ENCODE results near the gene USP46. TPM values are rescaled to one million over a fixed set of nuclear protein-coding genes. Genes with fewer than 3 reads are reported as not detected.

The USP46 gene
- total RNA-seq, 3 donors from 2014 or later (not counting 1 experiment from before 2014, with no cell fraction given), result 7.8 to 11.7 (median 10.3) TPM

DNA sequence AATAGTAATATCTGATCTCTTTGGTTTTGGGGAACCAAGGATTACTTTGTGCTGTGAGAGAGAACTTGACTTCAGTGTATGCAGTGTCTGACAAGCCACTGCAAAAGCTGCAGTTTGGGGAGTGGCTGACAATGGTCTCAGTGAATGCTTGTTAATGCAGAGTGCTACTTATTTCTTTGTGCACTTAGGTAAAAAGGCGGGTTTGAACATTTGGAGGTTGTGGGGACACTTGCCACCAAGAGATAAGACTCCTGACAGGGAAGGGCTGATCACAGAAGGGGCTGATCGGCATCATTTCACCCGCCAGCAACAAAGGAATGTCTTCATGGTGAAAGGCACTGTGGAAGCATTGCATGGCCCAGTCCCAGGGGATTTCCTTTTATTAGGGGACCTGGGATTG is 28.6 kb upstream of the USP46 start:
- H3K4me1 Mint-ChIP-seq, result no peaks in the 10 kb centered on the region
- no peak for ATAC-seq
- intact Hi-C loops (cut with micrococcal nuclease), result no loop called here
- no peak for DNase-seq
- peaks cover 0 to 2% of the 10 kb centered on the region in 2 donors for H3K9me3 Mint-ChIP-seq
- no peak overlapping the region for H3K27ac ChIP-seq (ENCODE audit: low read length)
- H3K27ac Mint-ChIP-seq, result no peak overlapping the region
- no peak overlapping the region for H3K4me3 Mint-ChIP-seq
- H3K9me3 ChIP-seq (ENCODE audit: control insufficient read depth, insufficient read depth, low read length), result no peaks in the 10 kb centered on the region
- H3K36me3 Mint-ChIP-seq, result peaks cover 9% of the 10 kb centered on the region
- 87% methylated on average over 3 of the region's 3 CpGs for WGBS (ENCODE audit: insufficient coverage)
- no peak overlapping the region for H3K4me3 ChIP-seq (ENCODE audit: low read length)
- H3K27me3 ChIP-seq (ENCODE audit: control insufficient read depth, insufficient read depth, low read length), result no peaks in the 10 kb centered on the region
- H3K4me1 ChIP-seq (ENCODE audit: control insufficient read depth, insufficient read depth, low read length), result no peaks in the 10 kb centered on the region
- TF ChIP-seq, protein P1, sequence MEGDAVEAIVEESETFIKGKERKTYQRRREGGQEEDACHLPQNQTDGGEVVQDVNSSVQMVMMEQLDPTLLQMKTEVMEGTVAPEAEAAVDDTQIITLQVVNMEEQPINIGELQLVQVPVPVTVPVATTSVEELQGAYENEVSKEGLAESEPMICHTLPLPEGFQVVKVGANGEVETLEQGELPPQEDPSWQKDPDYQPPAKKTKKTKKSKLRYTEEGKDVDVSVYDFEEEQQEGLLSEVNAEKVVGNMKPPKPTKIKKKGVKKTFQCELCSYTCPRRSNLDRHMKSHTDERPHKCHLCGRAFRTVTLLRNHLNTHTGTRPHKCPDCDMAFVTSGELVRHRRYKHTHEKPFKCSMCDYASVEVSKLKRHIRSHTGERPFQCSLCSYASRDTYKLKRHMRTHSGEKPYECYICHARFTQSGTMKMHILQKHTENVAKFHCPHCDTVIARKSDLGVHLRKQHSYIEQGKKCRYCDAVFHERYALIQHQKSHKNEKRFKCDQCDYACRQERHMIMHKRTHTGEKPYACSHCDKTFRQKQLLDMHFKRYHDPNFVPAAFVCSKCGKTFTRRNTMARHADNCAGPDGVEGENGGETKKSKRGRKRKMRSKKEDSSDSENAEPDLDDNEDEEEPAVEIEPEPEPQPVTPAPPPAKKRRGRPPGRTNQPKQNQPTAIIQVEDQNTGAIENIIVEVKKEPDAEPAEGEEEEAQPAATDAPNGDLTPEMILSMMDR (IDR thresholded peaks at IDR 0.05), result no peak
- no peaks in the 10 kb centered on the region for H3K36me3 ChIP-seq (ENCODE audit: control insufficient read depth, insufficient read depth, low read length)
- peaks cover 4 to 27% of the 10 kb centered on the region in 2 donors for H3K27me3 Mint-ChIP-seq (ENCODE audit: low read depth in 2 of 2)

DNA sequence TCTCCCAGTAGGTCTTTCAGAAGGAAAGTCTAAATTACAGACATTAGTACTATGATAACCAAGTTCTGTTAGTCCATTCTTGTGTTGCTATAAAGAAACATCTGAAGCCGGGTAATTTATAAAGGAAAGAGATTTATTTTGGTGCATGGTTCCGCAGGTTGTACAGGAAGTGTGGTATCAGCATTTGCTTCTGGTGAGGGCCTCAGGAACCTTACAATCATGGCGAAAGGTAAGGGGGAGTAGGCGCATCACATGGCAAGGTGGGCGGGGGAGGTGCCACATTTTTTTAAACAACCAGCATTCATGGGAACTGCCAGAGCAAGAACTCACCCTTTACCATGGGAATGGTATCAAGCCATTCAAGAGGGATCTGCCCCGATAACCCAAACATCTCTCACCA is 26.2 kb upstream of the USP46 start:
- Histone ChIP-seq H3K9me3 (ENCODE audit: control insufficient read depth, insufficient read depth, low read length) (no peaks in the 10 kb centered on the region), H3K27ac (ENCODE audit: low read length) (no peak overlapping the region), H3K4me1 (ENCODE audit: control insufficient read depth, insufficient read depth, low read length) (no peaks in the 10 kb centered on the region), H3K4me3 (ENCODE audit: low read length) (no peak overlapping the region), H3K36me3 (ENCODE audit: control insufficient read depth, insufficient read depth, low read length) (no peaks in the 10 kb centered on the region), H3K27me3 (ENCODE audit: control insufficient read depth, insufficient read depth, low read length) (no peaks in the 10 kb centered on the region)
- H3K4me1 Mint-ChIP-seq, result no peaks in the 10 kb centered on the region
- H3K4me3 Mint-ChIP-seq, result no peak overlapping the region
- TF ChIP-seq, protein P1 (IDR thresholded peaks at IDR 0.05), result no peak
- intact Hi-C loops (cut with micrococcal nuclease), result no loop called here
- no peak for ATAC-seq
- H3K27ac Mint-ChIP-seq, result no peak overlapping the region
- peaks cover 8 to 29% of the 10 kb centered on the region in 2 donors for H3K27me3 Mint-ChIP-seq (ENCODE audit: low read depth in 2 of 2)
- no peaks in the 10 kb centered on the region for H3K9me3 Mint-ChIP-seq
- WGBS (ENCODE audit: insufficient coverage), result 90% methylated on average over 6 of the region's 6 CpGs
- no peaks in the 10 kb centered on the region for H3K36me3 Mint-ChIP-seq
- no peak for DNase-seq

DNA sequence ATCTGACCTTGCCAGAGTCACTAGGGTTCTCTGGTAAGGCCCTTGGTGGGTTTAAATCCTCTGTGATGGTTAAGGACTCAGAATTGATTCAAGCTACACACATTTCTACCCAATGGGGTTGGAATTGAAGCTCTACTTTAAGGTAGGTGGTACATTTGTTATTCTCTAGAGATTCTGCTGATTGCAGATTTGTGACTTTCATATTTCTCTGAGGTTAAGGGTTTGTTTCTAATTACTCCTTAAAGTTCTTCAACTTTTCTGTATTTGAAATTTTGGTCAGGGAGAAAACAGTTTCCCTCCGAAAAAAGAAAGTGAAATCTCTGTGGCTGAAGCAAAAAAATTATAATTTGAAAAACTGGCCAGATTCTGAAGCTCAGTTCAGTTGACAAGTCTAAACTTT is 25.8 kb upstream of the USP46 start:
- 50% methylated on average over 1 of the region's 1 CpG for WGBS (ENCODE audit: insufficient coverage)
- Histone ChIP-seq H3K27ac (ENCODE audit: low read length) (no peak overlapping the region), H3K27me3 (ENCODE audit: control insufficient read depth, insufficient read depth, low read length) (no peaks in the 10 kb centered on the region), H3K36me3 (ENCODE audit: control insufficient read depth, insufficient read depth, low read length) (no peaks in the 10 kb centered on the region), H3K4me1 (ENCODE audit: control insufficient read depth, insufficient read depth, low read length) (no peaks in the 10 kb centered on the region), H3K9me3 (ENCODE audit: control insufficient read depth, insufficient read depth, low read length) (no peaks in the 10 kb centered on the region), H3K4me3 (ENCODE audit: low read length) (no peak overlapping the region)
- DNase-seq (no peak), ATAC-seq (no peak)
- Mint-ChIP-seq H3K27ac (no peak overlapping the region), H3K4me3 (no peak overlapping the region), H3K4me1 (no peaks in the 10 kb centered on the region), H3K36me3 (no peaks in the 10 kb centered on the region), H3K27me3 (ENCODE audit: low read depth in 2 of 2) (peaks cover 6 to 29% of the 10 kb centered on the region in 2 donors), H3K9me3 (no peaks in the 10 kb centered on the region)
- intact Hi-C loops (cut with micrococcal nuclease), result no loop called here
- TF ChIP-seq, protein P1 (IDR thresholded peaks at IDR 0.05), result no peak

DNA sequence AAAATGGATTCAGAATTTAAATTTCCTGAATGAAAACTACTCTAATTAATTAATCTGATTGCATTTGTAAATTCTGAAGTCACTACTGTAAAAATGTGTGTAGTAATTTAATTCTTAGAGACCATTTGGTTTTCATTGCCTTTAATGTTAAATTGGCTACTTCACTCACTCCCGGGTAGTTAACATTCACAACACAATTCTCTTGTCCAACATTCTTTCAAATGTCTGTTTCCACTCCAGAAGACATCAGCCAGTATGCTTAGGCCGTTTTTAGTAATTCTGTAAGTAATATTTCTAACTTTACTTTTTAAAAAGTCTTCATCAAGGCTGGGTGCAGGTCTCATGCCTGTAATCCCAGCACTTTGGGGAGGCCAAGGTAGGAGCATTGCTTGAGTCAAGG is 21.3 kb upstream of the USP46 start:
- no peaks in the 10 kb centered on the region for H3K36me3 ChIP-seq (ENCODE audit: control insufficient read depth, insufficient read depth, low read length)
- ATAC-seq, result no peak
- H3K4me1 ChIP-seq (ENCODE audit: control insufficient read depth, insufficient read depth, low read length), result no peaks in the 10 kb centered on the region
- H3K4me3 ChIP-seq (ENCODE audit: low read length), result no peak overlapping the region
- intact Hi-C loops (cut with micrococcal nuclease), result no loop called here
- TF ChIP-seq, protein P1 (IDR thresholded peaks at IDR 0.05), result no peak
- Mint-ChIP-seq H3K4me3 (no peak overlapping the region), H3K36me3 (no peaks in the 10 kb centered on the region), H3K9me3 (no peaks in the 10 kb centered on the region), H3K27ac (no peak overlapping the region), H3K4me1 (no peaks in the 10 kb centered on the region), H3K27me3 (ENCODE audit: low read depth in 2 of 2) (peaks cover 11 to 36% of the 10 kb centered on the region in 2 donors)
- no peak for DNase-seq
- 100% methylated on average over 1 of the region's 2 CpGs for WGBS (ENCODE audit: insufficient coverage)
- no peaks in the 10 kb centered on the region for H3K9me3 ChIP-seq (ENCODE audit: control insufficient read depth, insufficient read depth, low read length)
- H3K27me3 ChIP-seq (ENCODE audit: control insufficient read depth, insufficient read depth, low read length), result no peaks in the 10 kb centered on the region
- H3K27ac ChIP-seq (ENCODE audit: low read length), result no peak overlapping the region

All from natural killer cell (primary cell).